ENCODE results near the gene CYSTM1. TPM values are rescaled to one million over a fixed set of nuclear protein-coding genes. Genes with fewer than 3 reads are reported as not detected.

CYSTM1 gene
- total and polyA plus RNA-seq, 2 of the 8 experiments (the other 6 are each of a cell fraction or from before 2014, with no cell fraction given), result 25.0 to 47.8 TPM

DNA sequence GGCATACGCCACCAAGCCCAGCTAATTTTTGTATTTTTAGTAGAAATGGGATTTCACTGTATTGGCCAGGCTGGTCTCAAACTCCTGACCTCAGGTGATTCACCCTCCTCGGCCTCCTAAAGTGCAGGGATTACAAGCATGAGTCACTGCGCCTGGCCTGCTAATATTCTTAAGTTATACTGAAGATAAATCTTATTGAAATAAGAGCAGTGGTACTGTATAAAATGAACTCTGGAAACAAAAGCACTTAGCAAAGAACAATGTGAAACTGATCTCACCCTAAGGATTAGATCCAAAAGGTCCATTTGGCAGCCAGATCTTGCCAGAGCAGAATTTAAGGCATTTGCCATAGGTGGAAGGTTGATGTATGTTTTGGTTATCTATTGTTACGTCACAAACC is 27.1 kb downstream of the CYSTM1 start (continued):
- TF ChIP-seq RNF2 (IDR thresholded peaks at IDR 0.05; ENCODE audit: borderline replicate concordance, low read depth, low read length, missing control alignments, poor library complexity, severe bottlenecking) (no peak), EP300 (IDR thresholded peaks at IDR 0.05; ENCODE audit: borderline replicate concordance in 1 of 2, low read depth in 2 of 2, low read length in 2 of 2) (no peak), SP4 (IDR thresholded peaks at IDR 0.05; ENCODE audit: low read length) (no peak), CBX5 (IDR thresholded peaks at IDR 0.05; ENCODE audit: low read depth, low read length) (no peak)

Measured in H1 (cell line).